SK-N-SH treated with all-trans-retinoic acid at 6 μM for 48 hours (cell line): ENCODE measurements around the gene SHANK3.

ENCODE experiments used
- ATAC-seq: fragments of 200-7000 bp; cut with Tn5 transposase; 3 replicates; pipeline ENCODE4 v1.9.1; 2020; ENCODE audit warnings: mild to moderate bottlenecking, moderate library complexity
- ARNTL ChIP-seq: fragments of 450-650 bp; formaldehyde crosslinking; IDR thresholded peaks from 2 replicates; pipeline ENCODE4 v1.5.0; 2020; ENCODE audit warnings: low read depth, mild to moderate bottlenecking, moderate library complexity, borderline replicate concordance
- BACH2 ChIP-seq: fragments of 250-450 bp; sonication (Bioruptor Pico); IDR thresholded peaks from 2 replicates; pipeline ENCODE4 v1.9.0; 2021; ENCODE audit warnings: mild to moderate bottlenecking, borderline replicate concordance
- GLIS3 ChIP-seq: fragments of 250-450 bp; sonication (Bioruptor Pico); IDR thresholded peaks from 2 replicates; pipeline ENCODE4 v1.5.0; 2020; ENCODE audit warnings: mild to moderate bottlenecking, moderate library complexity
- ISL1 ChIP-seq: fragments of 250-450 bp; sonication (Bioruptor Pico); IDR thresholded peaks from 2 replicates; pipeline ENCODE4 v2.1.2; 2022; ENCODE audit warnings: mild to moderate bottlenecking, moderate library complexity
- OSR1 ChIP-seq: fragments of 250-450 bp; sonication (Bioruptor Pico); IDR thresholded peaks from 2 replicates; pipeline ENCODE4 v1.8.0; 2022; ENCODE audit warnings: moderate library complexity, mild to moderate bottlenecking, inconsistent platforms
- PPARA ChIP-seq: fragments of 250-450 bp; sonication (Bioruptor Pico); IDR thresholded peaks from 2 replicates; pipeline ENCODE4 v1.5.0; 2020; ENCODE audit warnings: mild to moderate bottlenecking, borderline replicate concordance
- RARB ChIP-seq: fragments of 250-450 bp; sonication (Bioruptor Pico); IDR thresholded peaks from 2 replicates; pipeline ENCODE4 v1.8.0; 2021; ENCODE audit warnings: mild to moderate bottlenecking, moderate library complexity
- TCF4 ChIP-seq: fragments of 250-450 bp; sonication (Bioruptor Pico); IDR thresholded peaks from 2 replicates; pipeline ENCODE4 v1.8.0; 2021; ENCODE audit warnings: mild to moderate bottlenecking, moderate library complexity, borderline replicate concordance
- TOX ChIP-seq: fragments of 250-450 bp; sonication (Bioruptor Pico); IDR thresholded peaks from 2 replicates; pipeline ENCODE4 v1.8.0; 2021; ENCODE audit warnings: mild to moderate bottlenecking, moderate library complexity, borderline replicate concordance
- ZC3H10 ChIP-seq: fragments of 250-450 bp; sonication (Bioruptor Pico); IDR thresholded peaks from 2 replicates; pipeline ENCODE4 v1.5.1; 2021; ENCODE audit warnings: mild to moderate bottlenecking, moderate library complexity
- ZFP3 ChIP-seq: fragments of 250-450 bp; sonication (Bioruptor Pico); IDR thresholded peaks from 2 replicates; pipeline ENCODE4 v1.5.0; 2020; ENCODE audit warnings: mild to moderate bottlenecking, moderate library complexity
- ZFP30 ChIP-seq: fragments of 450-650 bp; formaldehyde crosslinking; IDR thresholded peaks from 2 replicates; pipeline ENCODE4 v1.5.0; 2022; ENCODE audit warnings: mild to moderate bottlenecking, moderate library complexity
- ZNF565 ChIP-seq: fragments of 450-650 bp; formaldehyde crosslinking; conservative IDR thresholded peaks from 2 replicates; pipeline ENCODE4 v1.5.0; 2020; ENCODE audit warnings: low read depth, mild to moderate bottlenecking, moderate library complexity
- ZNF8 ChIP-seq: fragments of 450-650 bp; formaldehyde crosslinking; IDR thresholded peaks from 2 replicates; pipeline ENCODE4 v1.5.0; 2020; ENCODE audit warnings: mild to moderate bottlenecking, moderate library complexity
- TF ChIP-seq, protein P1 (sequence below): fragments of 250-450 bp; sonication (Bioruptor Pico); IDR thresholded peaks from 2 replicates; pipeline ENCODE4 v1.5.1; 2020; ENCODE audit warnings: low read depth, mild to moderate bottlenecking, moderate library complexity
- TF ChIP-seq, protein P2 (sequence below): fragments of 250-450 bp; sonication (Bioruptor Pico); IDR thresholded peaks from 2 replicates; pipeline ENCODE4 v1.8.0; 2020; ENCODE audit warnings: mild to moderate bottlenecking, moderate library complexity, borderline replicate concordance
- TF ChIP-seq, protein P3 (sequence below): fragments of 250-450 bp; sonication (Bioruptor Pico); IDR thresholded peaks from 2 replicates; pipeline ENCODE4 v1.5.0; 2020; ENCODE audit warnings: mild to moderate bottlenecking, moderate library complexity
- TF ChIP-seq, protein P4 (sequence below): fragments of 250-450 bp; sonication (Bioruptor Pico); IDR thresholded peaks from 2 replicates; pipeline ENCODE4 v1.8.0; 2021; ENCODE audit warnings: low read depth, mild to moderate bottlenecking, moderate library complexity, borderline replicate concordance
- TF ChIP-seq, protein P5 (sequence below): fragments of 250-450 bp; sonication (Bioruptor Pico); IDR thresholded peaks from 2 replicates; pipeline ENCODE4 v1.5.1; 2021; ENCODE audit warnings: mild to moderate bottlenecking, moderate library complexity

The SHANK3 gene

DNA sequence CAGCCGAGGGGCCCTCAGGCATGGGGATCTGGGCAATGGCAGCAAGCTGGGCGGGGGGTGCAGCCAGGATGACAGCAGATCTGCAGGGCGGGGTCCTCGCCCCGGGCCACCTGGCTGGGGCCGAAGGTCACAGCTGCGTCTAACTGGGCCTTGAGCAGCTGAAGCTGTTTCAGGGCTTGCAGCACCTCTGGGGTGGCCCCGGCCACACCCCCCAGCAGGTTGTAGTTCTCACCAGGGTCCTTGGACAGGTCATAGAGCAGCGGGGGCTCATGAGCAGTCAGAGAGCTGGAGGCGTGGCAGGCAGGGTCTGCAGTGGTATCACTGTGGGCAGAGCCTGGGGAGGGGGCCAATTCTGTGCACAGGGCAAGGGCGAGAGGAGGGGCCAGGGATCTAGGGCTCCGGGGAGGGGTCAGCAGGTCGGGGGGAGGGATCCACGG is 47.5 kb upstream of the SHANK3 start:
- ATAC-seq = no peak
- TF ChIP-seq ZNF565 (no peak), GLIS3 (CRISPR knock-in tag) (no peak), ZNF8 (CRISPR knock-in tag) (no peak), ISL1 (CRISPR knock-in tag) (no peak), TCF4 (CRISPR knock-in tag) (no peak), BACH2 (CRISPR knock-in tag) (no peak), OSR1 (CRISPR knock-in tag) (no peak), ARNTL (CRISPR knock-in tag) (no peak), ZC3H10 (CRISPR knock-in tag) (no peak), ZFP30 (CRISPR knock-in tag) (no peak)
- TF ChIP-seq, protein P1, sequence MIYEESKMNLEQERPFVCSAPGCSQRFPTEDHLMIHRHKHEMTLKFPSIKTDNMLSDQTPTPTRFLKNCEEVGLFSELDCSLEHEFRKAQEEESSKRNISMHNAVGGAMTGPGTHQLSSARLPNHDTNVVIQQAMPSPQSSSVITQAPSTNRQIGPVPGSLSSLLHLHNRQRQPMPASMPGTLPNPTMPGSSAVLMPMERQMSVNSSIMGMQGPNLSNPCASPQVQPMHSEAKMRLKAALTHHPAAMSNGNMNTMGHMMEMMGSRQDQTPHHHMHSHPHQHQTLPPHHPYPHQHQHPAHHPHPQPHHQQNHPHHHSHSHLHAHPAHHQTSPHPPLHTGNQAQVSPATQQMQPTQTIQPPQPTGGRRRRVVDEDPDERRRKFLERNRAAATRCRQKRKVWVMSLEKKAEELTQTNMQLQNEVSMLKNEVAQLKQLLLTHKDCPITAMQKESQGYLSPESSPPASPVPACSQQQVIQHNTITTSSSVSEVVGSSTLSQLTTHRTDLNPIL (CRISPR knock-in tag) = no peak
- TF ChIP-seq, protein P2, sequence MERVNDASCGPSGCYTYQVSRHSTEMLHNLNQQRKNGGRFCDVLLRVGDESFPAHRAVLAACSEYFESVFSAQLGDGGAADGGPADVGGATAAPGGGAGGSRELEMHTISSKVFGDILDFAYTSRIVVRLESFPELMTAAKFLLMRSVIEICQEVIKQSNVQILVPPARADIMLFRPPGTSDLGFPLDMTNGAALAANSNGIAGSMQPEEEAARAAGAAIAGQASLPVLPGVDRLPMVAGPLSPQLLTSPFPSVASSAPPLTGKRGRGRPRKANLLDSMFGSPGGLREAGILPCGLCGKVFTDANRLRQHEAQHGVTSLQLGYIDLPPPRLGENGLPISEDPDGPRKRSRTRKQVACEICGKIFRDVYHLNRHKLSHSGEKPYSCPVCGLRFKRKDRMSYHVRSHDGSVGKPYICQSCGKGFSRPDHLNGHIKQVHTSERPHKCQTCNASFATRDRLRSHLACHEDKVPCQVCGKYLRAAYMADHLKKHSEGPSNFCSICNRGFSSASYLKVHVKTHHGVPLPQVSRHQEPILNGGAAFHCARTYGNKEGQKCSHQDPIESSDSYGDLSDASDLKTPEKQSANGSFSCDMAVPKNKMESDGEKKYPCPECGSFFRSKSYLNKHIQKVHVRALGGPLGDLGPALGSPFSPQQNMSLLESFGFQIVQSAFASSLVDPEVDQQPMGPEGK (CRISPR knock-in tag) = no peak
- TF ChIP-seq, protein P3, sequence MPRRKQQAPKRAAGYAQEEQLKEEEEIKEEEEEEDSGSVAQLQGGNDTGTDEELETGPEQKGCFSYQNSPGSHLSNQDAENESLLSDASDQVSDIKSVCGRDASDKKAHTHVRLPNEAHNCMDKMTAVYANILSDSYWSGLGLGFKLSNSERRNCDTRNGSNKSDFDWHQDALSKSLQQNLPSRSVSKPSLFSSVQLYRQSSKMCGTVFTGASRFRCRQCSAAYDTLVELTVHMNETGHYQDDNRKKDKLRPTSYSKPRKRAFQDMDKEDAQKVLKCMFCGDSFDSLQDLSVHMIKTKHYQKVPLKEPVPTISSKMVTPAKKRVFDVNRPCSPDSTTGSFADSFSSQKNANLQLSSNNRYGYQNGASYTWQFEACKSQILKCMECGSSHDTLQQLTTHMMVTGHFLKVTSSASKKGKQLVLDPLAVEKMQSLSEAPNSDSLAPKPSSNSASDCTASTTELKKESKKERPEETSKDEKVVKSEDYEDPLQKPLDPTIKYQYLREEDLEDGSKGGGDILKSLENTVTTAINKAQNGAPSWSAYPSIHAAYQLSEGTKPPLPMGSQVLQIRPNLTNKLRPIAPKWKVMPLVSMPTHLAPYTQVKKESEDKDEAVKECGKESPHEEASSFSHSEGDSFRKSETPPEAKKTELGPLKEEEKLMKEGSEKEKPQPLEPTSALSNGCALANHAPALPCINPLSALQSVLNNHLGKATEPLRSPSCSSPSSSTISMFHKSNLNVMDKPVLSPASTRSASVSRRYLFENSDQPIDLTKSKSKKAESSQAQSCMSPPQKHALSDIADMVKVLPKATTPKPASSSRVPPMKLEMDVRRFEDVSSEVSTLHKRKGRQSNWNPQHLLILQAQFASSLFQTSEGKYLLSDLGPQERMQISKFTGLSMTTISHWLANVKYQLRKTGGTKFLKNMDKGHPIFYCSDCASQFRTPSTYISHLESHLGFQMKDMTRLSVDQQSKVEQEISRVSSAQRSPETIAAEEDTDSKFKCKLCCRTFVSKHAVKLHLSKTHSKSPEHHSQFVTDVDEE (CRISPR knock-in tag) = no peak

DNA sequence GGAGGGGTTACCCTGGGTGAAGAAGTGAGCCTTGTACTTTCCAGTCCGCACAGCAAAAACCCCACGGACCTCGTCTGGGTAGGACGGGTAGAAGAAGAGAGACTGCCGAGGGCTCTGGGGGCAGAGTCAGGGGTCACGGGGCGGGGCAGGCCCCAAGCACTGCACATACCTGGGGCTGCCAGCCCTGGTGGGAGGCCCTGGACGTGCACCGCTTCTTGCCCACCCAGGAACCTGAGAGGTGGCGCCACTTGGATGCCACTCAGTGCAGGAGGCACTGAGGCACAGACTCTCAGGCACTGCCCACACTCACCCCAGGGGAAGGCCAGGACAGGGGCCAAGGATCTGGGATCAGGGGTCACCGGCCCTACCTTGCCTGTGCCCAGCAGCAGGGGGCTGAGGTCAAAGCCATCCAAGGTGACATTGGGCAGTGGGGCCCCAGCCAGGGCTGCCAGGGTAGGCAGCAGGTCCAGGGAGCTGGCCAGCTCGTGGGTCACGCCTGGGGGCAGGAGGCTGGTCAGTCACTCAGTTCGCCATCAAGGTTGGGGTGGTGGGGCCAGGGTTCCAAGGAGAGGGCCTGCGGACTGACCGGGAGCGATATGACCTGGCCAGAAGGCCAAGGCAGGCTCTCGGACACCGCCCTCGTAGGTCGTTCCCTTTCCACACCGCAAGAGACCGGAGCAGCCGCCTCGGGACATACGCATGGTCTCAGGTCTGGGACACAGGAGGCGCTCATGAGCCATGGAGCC is 46.9 kb upstream of the SHANK3 start:
- no peak for TF ChIP-seq OSR1 (CRISPR knock-in tag)
- TF ChIP-seq, protein P4, sequence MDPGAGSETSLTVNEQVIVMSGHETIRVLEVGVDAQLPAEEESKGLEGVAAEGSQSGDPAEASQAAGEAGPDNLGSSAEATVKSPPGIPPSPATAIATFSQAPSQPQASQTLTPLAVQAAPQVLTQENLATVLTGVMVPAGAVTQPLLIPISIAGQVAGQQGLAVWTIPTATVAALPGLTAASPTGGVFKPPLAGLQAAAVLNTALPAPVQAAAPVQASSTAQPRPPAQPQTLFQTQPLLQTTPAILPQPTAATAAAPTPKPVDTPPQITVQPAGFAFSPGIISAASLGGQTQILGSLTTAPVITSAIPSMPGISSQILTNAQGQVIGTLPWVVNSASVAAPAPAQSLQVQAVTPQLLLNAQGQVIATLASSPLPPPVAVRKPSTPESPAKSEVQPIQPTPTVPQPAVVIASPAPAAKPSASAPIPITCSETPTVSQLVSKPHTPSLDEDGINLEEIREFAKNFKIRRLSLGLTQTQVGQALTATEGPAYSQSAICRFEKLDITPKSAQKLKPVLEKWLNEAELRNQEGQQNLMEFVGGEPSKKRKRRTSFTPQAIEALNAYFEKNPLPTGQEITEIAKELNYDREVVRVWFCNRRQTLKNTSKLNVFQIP (CRISPR knock-in tag) = no peak
- no peak for TF ChIP-seq TCF4 (CRISPR knock-in tag)
- no peak for ATAC-seq

DNA sequence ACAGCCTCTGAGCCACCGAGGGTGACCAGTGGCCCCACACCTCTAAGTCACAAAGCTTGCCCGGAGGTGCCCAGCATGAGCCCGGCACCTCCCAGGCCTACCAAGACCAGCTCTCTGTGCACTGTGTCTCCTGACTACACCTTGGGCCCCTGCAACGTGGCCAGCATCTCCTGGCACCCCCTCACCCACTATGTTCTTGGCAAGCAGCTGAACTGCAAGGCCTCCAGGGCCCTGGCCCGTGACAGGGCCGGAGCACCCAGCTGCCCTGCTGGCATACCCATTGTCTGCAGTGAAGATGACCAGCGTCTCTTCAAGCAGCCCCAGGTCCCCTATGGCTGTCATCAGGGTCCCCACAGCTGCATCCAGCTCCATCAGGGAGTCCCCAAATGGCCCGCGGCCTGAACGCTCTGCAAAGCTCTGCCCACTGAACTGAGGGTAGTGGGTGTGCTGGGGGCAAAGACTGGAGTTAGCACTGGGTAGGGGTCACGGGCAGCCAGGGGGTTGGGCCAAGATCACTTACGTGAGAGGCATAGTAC is 46.2 kb upstream of the SHANK3 start:
- no peak for ATAC-seq
- TF ChIP-seq ZFP30 (CRISPR knock-in tag) (no peak), ZNF8 (CRISPR knock-in tag) (no peak), RARB (CRISPR knock-in tag) (no peak), BACH2 (CRISPR knock-in tag) (no peak), OSR1 (CRISPR knock-in tag) (no peak), ZFP3 (CRISPR knock-in tag) (no peak), PPARA (CRISPR knock-in tag) (no peak), TCF4 (CRISPR knock-in tag) (no peak), ZC3H10 (CRISPR knock-in tag) (no peak), ISL1 (CRISPR knock-in tag) (no peak), ZNF565 (no peak), TOX (CRISPR knock-in tag) (no peak)
- TF ChIP-seq, protein P5, sequence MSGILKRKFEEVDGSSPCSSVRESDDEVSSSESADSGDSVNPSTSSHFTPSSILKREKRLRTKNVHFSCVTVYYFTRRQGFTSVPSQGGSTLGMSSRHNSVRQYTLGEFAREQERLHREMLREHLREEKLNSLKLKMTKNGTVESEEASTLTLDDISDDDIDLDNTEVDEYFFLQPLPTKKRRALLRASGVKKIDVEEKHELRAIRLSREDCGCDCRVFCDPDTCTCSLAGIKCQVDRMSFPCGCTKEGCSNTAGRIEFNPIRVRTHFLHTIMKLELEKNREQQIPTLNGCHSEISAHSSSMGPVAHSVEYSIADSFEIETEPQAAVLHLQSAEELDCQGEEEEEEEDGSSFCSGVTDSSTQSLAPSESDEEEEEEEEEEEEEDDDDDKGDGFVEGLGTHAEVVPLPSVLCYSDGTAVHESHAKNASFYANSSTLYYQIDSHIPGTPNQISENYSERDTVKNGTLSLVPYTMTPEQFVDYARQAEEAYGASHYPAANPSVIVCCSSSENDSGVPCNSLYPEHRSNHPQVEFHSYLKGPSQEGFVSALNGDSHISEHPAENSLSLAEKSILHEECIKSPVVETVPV = no peak
- TF ChIP-seq, protein P2 (CRISPR knock-in tag) = no peak
- TF ChIP-seq, protein P3 (CRISPR knock-in tag) = no peak
- TF ChIP-seq, protein P1 (CRISPR knock-in tag) = no peak
